GM12878 (cell line): ENCODE results near the gene LGMN. TPM values are rescaled to one million over a fixed set of nuclear protein-coding genes. Genes with fewer than 3 reads are reported as not detected.

Experiments used
- EED ChIP-seq: sonication (generic); IDR thresholded peaks from 2 replicates; pipeline ENCODE4 v1.6.1; 2016; ENCODE audit warnings: antibody characterized with exemption, low read depth
- NFYB ChIP-seq: IDR thresholded peaks from 2 replicates; pipeline ENCODE4 v1.6.1; 2011; ENCODE audit warnings: low read depth, mild to moderate bottlenecking, low read length, improper control_type of control experiment, moderate library complexity; ENCODE audit not compliant: insufficient read depth
- TCF3 ChIP-seq: IDR thresholded peaks from 2 replicates; pipeline ENCODE4 v1.6.1; 2012; ENCODE audit warnings: low read depth, mild to moderate bottlenecking, low read length, borderline replicate concordance; ENCODE audit not compliant: insufficient read depth
- ZNF274 ChIP-seq: IDR thresholded peaks from one replicate; pipeline ENCODE4 v1.8.0; 2011; ENCODE audit not compliant: insufficient read length, insufficient read depth
- polyA plus RNA-seq, 11 experiments: library from polyadenylated mRNA; depleted of rRNA in 4 of 11; unstranded in 6 of 11; stranded (reverse) in 5 of 11; fragments of >200 nt; fragmentation: Nextera tagmentation in 4 of 11; fragmentation: Illumina TruSeq in 1 of 11; extraction: Ambion mirVana in 4 of 11; extraction: Trizol in 1 of 11; gene quantifications; 1 replicate in 1 of 11; 2 replicates in 10 of 11; pipeline versions ENCODE4 v1.2.1 to v1.2.3, GENCODE V29; 2011 to 2016; ENCODE audit warnings: inconsistent platforms in 2 of 11, missing spikeins in 2 of 11, low read depth in 1 of 11
- total RNA-seq, 4 experiments: library from RNA; depleted of rRNA in 3 of 4; stranded (reverse); fragments of >200 nt in 3 of 4; fragmentation: Illumina TruSeq in 1 of 4; extraction: Trizol in 1 of 4; gene quantifications; 2 replicates each; pipeline versions ENCODE4 v1.2.1 to v1.2.3, GENCODE V29; 2013 to 2021
- TF ChIP-seq, protein P1 (sequence below): IDR thresholded peaks from 2 replicates; pipeline ENCODE4 v1.6.1; 2012; ENCODE audit warnings: low read depth, low read length, improper control_type of control experiment
- TF ChIP-seq, protein P2 (sequence below): fragments of 450-650 bp; IDR thresholded peaks from 2 replicates; pipeline ENCODE4 v1.6.1; 2017; ENCODE audit warnings: mild to moderate bottlenecking, moderate library complexity
- TF ChIP-seq, protein P3 (sequence below): IDR thresholded peaks from 2 replicates; pipeline ENCODE4 v1.6.1; 2011; ENCODE audit warnings: borderline replicate concordance, low read depth, mild to moderate bottlenecking, moderate library complexity, low read length; ENCODE audit not compliant: insufficient read depth, poor library complexity, severe bottlenecking

LGMN gene
- total and polyA plus RNA-seq, 10 of the 15 experiments (the other 5 are each of a cell fraction or from before 2014, with no cell fraction given), result 0.71 to 192 (median 3.9) TPM

DNA sequence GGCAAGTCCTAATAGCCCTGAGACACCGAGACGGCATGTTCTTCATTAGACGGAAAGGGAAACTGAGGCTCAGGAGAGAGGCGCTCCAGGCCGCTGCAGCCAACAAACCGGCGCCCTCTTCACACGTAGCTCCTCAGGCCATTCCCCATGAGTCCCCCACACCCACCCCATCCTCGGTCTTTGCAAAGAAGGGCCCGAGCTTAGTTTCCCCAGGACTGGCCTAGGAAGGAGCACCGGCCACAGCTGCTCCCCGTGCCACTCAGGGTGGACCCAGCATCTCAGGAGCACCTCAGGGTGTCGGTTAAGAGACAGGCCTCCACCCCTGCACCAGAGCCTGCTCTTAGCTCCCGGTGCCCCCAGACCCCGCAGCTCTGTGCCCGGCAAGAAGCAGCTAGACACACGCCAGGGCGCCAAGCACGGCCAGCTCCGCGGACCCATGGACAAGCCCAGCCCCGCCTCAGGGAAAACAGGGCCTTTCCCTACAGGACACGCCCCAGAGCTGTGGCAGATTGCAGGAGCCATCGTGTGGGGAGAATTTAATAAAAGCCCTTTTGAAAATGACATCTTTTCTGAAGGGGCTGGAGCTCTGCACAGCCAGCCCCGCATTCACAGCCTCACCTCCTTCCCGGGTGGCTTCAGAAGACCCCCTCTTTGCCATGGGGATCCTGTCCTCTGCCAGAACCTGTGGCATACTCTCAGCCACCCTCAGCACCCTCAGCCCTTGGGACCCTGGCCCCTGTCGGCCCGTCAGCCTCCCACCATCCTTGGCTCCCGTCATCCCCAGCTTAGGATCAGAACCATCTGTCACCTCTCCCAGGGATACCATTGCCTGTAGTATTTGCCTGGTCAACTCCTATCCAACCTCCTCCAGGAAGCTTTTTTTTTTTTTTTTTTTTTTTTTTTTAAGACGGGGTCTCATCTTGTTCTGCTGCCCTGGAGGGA lies 59.7 kb downstream of the LGMN start (continued):
- TF ChIP-seq TCF3 (no peak), EED (no peak), NFYB (no peak), ZNF274 (no peak)
- TF ChIP-seq, protein P1, sequence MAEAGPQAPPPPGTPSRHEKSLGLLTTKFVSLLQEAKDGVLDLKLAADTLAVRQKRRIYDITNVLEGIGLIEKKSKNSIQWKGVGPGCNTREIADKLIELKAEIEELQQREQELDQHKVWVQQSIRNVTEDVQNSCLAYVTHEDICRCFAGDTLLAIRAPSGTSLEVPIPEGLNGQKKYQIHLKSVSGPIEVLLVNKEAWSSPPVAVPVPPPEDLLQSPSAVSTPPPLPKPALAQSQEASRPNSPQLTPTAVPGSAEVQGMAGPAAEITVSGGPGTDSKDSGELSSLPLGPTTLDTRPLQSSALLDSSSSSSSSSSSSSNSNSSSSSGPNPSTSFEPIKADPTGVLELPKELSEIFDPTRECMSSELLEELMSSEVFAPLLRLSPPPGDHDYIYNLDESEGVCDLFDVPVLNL, result no peak
- TF ChIP-seq, protein P2, sequence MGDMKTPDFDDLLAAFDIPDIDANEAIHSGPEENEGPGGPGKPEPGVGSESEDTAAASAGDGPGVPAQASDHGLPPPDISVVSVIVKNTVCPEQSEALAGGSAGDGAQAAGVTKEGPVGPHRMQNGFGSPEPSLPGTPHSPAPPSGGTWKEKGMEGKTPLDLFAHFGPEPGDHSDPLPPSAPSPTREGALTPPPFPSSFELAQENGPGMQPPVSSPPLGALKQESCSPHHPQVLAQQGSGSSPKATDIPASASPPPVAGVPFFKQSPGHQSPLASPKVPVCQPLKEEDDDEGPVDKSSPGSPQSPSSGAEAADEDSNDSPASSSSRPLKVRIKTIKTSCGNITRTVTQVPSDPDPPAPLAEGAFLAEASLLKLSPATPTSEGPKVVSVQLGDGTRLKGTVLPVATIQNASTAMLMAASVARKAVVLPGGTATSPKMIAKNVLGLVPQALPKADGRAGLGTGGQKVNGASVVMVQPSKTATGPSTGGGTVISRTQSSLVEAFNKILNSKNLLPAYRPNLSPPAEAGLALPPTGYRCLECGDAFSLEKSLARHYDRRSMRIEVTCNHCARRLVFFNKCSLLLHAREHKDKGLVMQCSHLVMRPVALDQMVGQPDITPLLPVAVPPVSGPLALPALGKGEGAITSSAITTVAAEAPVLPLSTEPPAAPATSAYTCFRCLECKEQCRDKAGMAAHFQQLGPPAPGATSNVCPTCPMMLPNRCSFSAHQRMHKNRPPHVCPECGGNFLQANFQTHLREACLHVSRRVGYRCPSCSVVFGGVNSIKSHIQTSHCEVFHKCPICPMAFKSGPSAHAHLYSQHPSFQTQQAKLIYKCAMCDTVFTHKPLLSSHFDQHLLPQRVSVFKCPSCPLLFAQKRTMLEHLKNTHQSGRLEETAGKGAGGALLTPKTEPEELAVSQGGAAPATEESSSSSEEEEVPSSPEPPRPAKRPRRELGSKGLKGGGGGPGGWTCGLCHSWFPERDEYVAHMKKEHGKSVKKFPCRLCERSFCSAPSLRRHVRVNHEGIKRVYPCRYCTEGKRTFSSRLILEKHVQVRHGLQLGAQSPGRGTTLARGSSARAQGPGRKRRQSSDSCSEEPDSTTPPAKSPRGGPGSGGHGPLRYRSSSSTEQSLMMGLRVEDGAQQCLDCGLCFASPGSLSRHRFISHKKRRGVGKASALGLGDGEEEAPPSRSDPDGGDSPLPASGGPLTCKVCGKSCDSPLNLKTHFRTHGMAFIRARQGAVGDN, result no peak
- TF ChIP-seq, protein P3, sequence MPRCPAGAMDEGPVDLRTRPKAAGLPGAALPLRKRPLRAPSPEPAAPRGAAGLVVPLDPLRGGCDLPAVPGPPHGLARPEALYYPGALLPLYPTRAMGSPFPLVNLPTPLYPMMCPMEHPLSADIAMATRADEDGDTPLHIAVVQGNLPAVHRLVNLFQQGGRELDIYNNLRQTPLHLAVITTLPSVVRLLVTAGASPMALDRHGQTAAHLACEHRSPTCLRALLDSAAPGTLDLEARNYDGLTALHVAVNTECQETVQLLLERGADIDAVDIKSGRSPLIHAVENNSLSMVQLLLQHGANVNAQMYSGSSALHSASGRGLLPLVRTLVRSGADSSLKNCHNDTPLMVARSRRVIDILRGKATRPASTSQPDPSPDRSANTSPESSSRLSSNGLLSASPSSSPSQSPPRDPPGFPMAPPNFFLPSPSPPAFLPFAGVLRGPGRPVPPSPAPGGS, result no peak
- TF ChIP-seq, all 136 proteins: peak for 0
